ENCODE measurements around the gene CDH1.

The CDH1 gene

DNA sequence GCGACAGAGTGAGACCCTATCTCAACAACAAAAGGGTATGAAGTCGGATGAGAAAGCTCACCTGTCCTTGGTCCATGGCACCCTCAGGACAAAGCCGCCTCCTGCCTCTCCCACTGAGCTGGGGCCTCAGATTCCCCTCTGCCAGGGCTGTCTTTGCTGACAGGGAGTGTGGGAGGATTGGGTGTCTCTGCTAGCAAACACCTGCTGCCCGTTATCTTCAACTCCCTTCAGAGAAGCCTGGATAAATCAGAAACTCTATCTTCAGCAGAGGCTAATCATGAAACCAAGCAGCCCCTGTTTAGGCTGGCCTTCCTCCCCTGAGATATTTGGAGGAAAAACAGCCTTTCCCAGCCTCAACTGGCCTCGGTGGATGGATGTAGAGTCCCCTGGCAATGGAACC is 36.3 kb upstream of the CDH1 start:
- TF ChIP-seq, protein P1, sequence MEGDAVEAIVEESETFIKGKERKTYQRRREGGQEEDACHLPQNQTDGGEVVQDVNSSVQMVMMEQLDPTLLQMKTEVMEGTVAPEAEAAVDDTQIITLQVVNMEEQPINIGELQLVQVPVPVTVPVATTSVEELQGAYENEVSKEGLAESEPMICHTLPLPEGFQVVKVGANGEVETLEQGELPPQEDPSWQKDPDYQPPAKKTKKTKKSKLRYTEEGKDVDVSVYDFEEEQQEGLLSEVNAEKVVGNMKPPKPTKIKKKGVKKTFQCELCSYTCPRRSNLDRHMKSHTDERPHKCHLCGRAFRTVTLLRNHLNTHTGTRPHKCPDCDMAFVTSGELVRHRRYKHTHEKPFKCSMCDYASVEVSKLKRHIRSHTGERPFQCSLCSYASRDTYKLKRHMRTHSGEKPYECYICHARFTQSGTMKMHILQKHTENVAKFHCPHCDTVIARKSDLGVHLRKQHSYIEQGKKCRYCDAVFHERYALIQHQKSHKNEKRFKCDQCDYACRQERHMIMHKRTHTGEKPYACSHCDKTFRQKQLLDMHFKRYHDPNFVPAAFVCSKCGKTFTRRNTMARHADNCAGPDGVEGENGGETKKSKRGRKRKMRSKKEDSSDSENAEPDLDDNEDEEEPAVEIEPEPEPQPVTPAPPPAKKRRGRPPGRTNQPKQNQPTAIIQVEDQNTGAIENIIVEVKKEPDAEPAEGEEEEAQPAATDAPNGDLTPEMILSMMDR (IDR thresholded peaks at IDR 0.05; ENCODE audit: extremely low read depth, insufficient read depth, missing control alignments): no peak
- in situ Hi-C loops (cut with MboI; ENCODE audit: low pct_unique_long_range_greater_than_20kb, low sequenced_read_pairs, unreplicated experiment): loop anchor here (10.0 to 25.0 kb wide), 2 partner anchors 104 to 411 kb away; partner anchors contain the start of gene HAS3

DNA sequence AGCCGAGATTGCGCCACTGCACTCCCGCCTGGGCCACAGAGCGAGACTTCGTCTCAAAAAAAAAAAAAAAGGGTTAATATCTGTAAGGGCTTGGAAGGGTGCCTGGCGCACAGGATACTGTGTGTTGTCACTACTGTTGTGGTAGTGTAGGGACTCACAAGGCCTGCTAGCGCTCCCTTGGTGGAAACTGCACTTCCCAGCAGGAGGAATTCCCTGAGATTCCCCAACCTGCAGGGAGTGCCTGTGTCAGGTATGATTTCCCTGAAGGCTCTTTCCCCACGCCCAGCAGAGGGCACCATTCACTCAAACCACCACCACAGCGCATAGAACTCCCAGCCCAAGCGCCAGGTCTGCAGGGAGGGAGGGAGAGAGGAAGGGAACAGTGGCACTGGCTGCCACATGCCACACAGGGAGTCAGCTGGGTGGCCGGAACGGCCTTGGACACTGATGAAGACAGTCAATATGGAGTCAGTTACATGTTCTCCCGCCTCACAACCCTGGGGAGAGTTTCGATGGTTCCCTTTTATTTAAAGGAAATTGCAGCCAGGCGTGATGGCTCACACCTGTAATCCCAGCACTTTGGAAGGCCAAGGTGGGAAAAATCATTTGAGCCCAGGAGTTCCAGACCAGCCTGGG is 32.7 kb upstream of the CDH1 start:
- peak; percentile 78 for DNase-seq (ENCODE audit: low spot score)
- in situ Hi-C loops (cut with MboI; ENCODE audit: low pct_unique_long_range_greater_than_20kb, low sequenced_read_pairs, unreplicated experiment): loop anchor here (10.0 to 25.0 kb wide), 2 partner anchors 100 to 408 kb away; partner anchors contain the start of gene HAS3
- TF ChIP-seq, protein P1 (IDR thresholded peaks at IDR 0.05; ENCODE audit: extremely low read depth, insufficient read depth, missing control alignments): peak; percentile 86

More for the DNA sequence above, 36.3 kb upstream of the CDH1 start:
- DNase-seq (ENCODE audit: low spot score): no peak

DNA sequence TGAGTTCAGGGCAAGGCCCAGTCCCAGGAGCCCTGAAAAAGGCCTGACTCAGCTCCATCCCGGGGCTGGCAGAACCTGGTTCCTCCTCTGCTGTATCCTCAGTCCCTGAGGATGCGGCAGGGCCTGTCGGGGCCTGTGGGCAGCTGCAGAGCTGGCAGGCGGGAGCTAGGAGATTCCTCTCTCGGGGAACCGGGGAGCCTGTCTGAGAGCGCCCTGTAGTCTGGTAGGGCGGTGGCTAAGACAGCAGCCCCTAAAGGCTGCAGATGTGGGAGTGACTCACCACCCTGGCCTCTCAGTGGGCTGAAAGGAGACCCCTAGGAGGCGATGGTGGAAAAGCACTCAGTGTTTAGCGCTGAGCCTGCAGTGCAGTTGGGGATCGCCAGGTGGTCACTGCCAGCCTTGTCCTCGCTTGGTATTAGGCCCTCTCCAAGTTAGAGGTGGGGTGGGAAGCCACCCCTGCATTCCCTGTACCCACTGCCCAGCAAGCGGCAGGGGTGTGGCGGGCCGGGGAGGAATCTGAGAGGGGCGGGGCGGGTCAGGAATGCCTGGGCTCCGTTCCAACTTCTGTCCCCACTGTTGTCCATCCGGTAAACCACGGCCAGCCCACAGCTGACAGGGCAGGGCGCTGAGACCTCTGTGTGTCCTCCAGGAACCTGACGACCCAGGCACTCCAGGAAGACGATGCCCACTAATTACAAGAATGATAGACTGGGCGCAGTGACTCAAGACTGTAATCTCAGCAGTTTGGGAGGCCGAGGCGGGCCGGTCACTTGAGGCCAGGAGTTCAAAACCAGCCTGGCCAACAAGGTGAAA is 29.5 kb upstream of the CDH1 start:
- no peak for DNase-seq (ENCODE audit: low spot score)
- in situ Hi-C loops (cut with MboI; ENCODE audit: low pct_unique_long_range_greater_than_20kb, low sequenced_read_pairs, unreplicated experiment): loop anchor here (10.0 to 25.0 kb wide), 2 partner anchors 97 to 405 kb away; partner anchors contain the start of gene HAS3
- TF ChIP-seq, protein P1 (IDR thresholded peaks at IDR 0.05; ENCODE audit: extremely low read depth, insufficient read depth, missing control alignments): no peak

DNA sequence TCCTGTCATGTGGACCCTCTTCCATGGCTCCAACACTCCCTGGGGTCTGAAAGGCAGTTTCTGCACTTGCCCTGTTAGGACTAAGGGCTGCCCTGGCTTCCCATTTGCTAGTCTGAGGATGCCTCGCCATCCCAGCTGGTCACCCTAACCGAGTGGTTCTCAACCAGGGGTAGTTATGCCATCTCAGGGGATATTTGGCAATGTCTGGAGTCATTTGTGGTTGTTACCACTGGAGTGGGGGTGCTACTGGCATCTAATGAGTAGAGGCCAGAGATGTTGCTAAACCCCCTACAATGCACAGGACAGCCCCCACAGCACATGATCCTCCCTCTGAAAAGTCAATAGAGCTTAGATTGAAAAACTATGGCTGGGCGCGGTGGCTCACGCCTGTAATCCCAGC is 26.9 kb upstream of the CDH1 start:
- DNase-seq (ENCODE audit: low spot score): no peak
- TF ChIP-seq, protein P1 (IDR thresholded peaks at IDR 0.05; ENCODE audit: extremely low read depth, insufficient read depth, missing control alignments): no peak
- in situ Hi-C loops (cut with MboI; ENCODE audit: low pct_unique_long_range_greater_than_20kb, low sequenced_read_pairs, unreplicated experiment): loop anchor here (25.0 kb wide), 1 partner anchor 402 kb away; the partner anchor contains the start of gene HAS3

DNA sequence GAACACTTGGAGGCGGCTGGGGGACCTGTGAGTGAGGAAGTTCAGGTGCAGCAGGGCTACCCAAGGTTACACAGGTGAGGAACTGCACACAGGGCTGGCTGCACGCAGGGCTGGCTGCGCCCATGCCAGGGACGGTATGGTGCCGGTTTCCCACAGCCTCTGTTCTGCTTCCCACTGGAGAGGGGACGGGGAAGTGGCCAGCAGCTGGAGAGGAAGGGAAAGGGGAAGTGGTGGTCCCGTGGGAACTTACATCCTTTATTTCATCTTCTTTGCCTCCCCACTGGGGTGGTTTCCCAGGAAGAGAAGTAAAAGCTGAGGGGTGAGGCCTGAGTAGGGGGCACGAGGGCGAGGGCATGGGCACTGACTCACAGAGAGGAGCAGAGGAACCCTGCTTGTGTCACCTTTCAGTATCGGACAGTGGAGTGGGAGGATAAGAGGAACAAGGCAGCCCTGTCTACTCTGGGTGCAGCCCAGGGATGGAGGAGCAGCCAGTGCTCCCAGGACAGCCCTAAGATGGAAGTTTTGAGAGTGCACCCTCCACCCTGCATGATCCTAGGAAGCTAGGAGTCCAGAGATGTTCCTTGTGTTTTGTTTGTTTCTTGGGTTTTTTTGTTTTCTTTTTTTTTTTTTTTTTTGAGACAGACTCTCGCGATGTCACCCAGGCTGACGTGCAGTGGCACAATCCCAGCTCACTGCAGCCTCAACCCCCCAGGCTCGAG is 25.5 kb upstream of the CDH1 start:
- TF ChIP-seq, protein P1 (IDR thresholded peaks at IDR 0.05; ENCODE audit: extremely low read depth, insufficient read depth, missing control alignments): no peak
- in situ Hi-C loops (cut with MboI; ENCODE audit: low pct_unique_long_range_greater_than_20kb, low sequenced_read_pairs, unreplicated experiment): loop anchor here (25.0 kb wide), 1 partner anchor 401 kb away; the partner anchor contains the start of gene HAS3
- no peak for DNase-seq (ENCODE audit: low spot score)

DNA sequence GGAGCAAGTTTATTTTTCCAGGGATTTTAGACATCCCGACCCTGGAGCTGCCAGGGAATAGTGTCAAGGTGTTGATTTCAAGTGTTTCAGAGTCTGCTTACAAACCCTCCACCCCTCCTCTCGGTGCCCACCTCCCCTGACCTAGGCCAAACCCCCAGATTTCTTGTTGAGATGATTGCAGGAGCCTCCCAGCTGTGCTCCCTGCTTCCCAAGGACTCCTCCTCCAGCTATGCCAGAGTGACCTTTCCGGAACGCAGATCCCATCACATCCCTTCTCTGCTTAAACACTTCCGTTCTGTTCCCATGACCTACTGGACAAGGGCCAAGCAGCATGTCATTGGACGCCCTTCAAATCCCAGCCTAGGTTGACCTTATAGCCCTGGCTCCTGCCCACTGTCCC is 23.7 kb upstream of the CDH1 start:
- in situ Hi-C loops (cut with MboI; ENCODE audit: low pct_unique_long_range_greater_than_20kb, low sequenced_read_pairs, unreplicated experiment): loop anchor here (25.0 kb wide), 1 partner anchor 399 kb away; the partner anchor contains the start of gene HAS3
- TF ChIP-seq, protein P1 (IDR thresholded peaks at IDR 0.05; ENCODE audit: extremely low read depth, insufficient read depth, missing control alignments): no peak
- DNase-seq (ENCODE audit: low spot score): no peak

All from GM13977 (cell line).